Pulmonary artery endothelial cell (primary cell): Measurements from ENCODE around the gene SRGAP1. TPM values are rescaled to one million over a fixed set of nuclear protein-coding genes. Genes with fewer than 3 reads are reported as not detected.

Experiments used
- DNase-seq: peaks from one replicate; pipeline ENCODE4 v3.0.0-alpha.2; 2011; ENCODE audit warnings: low read depth, low spot score
- total RNA-seq: library from RNA; depleted of rRNA; stranded (reverse); fragments of >200 nt; gene quantifications from 2 replicates; pipeline ENCODE4 v1.2.3, GENCODE V29; 2014

Gene SRGAP1
- 1.8 and 2.2 TPM in 2 replicates for total RNA-seq

DNA sequence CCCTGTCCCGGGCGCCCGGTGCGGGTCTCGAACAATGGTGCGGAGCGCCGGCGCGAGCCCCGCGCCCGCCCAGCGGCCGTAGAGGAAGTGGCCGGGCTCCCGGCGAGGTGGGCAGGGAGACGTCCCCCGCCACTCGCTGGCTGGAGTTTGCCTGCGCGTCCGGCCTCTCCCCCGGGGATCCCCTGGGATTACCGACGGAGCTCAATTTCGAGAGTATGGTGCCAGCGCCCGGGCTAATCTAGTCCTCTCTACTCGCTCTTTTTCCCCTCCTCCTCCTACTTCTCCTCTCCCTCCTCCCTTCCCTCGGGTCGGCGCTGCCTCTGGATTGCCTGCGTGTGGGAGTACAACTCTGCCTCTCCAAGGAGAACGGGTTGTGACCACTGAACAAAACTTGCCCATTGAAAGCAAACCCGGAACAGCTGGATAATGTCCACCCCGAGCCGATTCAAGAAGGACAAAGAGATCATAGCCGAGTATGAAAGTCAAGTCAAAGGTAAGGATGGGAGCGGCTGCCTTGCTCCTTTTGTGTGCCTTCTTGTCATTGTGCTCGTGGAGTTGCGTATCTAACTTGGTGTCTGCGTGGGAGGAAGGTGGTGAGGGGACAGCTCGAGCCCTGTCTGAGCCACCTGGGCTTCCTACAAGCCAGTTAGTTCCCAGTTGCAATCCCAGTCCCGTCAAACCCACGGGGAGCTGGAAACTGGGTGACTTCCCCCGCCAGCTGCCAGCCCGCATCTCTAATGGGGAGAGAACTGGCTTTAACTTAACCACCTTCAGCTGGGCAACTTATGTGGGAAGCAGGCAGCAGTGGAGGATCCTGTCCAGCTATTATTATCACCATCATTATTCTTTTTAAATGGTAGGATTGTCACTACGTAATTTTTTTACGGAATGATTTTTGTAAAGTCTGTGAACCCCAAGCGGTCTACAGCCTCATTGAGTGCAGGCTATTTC, at the start of gene SRGAP1:
TSS of gene SRGAP1 (plus strand) at position 310 of the 951 bp plus-strand sequence. CDS start at position 427, 117 bp downstream.
- DNase-seq = peak; percentile 32

DNA sequence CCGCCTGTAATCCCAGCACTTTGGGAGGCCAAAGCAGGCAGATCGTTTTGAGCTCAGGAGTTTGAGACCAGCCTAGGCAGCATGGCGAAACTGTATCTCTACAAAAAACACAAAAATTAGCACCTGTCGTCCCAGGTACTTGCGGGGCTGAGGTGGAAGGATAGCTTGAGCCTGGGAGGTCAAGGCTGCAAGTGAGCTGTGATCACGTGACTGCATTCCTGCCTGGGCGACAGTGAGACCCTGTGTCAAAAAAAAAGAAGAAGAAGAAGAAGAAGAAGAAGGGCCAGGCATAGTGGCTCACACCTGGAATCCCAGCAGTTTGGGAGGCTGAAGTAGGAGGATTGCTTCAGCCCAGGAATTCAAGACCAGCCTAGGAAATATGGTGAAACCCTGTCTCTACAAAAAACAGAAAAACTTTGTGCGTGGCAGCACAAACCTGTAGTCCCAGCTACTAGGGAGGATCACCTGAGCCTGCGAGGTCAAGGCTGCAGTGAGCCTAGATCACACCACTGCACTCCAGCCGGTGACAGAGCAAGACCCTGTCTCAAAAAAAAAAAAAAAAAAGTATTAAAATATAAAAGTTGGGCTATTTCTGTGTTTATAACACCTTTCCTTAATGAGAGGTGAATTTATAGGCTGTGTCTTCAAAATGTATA, 49.3 kb upstream of the SRGAP1 start:
- no peak for DNase-seq

DNA sequence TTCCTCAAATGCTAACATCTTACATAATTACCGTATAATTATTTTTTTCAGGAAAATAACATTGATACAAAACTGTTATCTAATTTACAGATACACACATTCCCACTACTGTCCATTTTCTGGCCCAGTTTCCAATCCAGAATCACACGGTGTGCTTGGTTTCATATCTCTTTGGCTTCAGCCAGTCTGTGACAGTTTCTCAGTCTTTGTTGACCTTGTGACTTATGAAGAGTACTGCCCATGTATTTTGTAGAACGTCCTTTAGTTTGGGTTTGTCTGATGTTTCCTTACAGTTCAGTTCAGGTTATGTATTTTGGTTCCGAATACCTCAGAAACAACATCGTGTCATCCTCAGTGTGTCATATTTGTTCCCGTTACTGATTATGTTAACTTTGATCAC, 48.6 kb upstream of the SRGAP1 start:
- DNase-seq = no peak

DNA sequence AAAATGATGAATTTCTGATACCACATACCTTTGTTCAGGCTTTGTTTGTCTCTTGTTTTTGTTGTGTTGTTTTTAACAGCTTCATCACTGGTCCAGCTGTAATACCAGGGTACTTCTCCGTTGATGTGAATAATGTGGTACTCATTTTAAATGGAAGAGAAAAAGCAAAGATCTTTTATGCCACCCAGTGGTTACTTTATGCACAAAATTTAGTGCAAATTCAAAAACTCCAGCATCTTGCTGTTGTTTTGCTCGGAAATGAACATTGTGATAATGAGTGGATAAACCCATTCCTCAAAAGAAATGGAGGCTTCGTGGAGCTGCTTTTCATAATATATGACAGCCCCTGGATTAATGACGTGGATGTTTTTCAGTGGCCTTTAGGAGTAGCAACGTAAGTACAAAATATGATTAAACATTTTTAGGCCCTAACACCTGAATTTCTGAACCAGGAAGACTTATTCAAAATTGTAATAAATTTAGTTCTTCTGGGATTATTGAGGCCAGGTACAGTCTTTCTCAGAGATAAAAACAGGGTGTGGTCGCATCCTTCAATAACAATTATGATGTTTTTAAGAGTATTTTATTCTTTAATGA, 42.4 kb upstream of the SRGAP1 start:
- DNase-seq = no peak

DNA sequence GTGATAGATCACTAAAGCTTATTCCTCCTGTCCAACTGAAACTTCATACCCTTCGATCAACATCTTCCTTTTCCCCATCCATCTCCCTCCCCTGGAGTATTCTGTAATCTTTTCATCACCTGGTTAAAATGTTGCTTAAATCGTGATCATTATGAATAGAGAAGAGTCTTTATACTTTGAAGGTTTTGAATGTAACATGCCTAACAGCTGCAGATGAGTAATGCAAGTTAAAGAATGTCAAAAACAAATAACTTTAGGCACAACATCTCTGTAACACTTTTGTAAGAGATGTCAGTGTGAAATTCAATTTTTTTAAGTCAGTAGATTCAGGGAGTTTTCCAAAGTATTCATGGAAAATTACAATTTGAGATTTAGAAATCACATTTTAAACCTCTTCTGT, 39.8 kb upstream of the SRGAP1 start:
- DNase-seq = no peak

DNA sequence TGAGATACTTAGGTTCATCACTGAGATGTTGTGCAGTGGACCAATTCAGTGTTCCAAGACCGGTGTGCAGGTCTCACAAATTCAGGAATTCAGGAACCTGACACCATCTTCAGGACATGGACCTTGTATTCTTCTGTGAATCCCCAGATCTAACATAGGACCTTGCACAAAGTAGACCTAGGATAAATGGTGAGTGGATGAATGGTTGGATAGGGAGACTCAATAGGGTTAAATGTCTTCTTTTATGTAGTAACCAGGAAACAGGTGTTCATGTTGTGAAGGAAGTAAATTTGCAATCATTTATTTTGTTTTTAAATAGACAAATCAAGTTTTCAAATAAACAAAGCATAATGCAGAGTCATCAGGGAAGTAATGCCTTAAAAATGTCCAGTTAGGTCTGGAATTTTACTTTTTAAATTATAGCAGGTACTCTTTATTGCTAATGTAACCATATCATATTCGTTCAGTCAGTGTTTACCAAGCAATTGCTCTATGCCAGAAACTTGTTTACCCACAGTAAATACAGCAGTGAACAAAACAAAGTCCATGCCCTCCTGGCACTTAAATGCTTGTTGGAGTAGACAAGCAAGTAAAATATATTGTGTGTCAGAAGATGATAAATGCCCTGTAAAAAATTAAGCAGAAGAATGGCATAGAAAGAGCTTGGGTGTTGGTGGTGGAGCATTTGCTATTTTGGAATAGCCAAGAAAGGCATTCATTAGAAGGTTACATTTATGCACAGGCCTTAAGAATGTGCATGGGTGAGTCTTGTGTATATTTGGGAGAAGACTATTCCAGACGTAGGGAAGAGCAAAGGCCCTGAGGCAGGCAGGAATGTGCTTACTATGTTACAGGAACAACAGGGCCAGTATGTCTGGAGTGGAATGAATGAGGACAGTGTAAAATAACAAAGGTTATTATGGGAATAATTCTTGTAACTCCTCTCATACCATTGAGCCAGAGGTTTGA, 38.5 kb upstream of the SRGAP1 start:
- no peak for DNase-seq

DNA sequence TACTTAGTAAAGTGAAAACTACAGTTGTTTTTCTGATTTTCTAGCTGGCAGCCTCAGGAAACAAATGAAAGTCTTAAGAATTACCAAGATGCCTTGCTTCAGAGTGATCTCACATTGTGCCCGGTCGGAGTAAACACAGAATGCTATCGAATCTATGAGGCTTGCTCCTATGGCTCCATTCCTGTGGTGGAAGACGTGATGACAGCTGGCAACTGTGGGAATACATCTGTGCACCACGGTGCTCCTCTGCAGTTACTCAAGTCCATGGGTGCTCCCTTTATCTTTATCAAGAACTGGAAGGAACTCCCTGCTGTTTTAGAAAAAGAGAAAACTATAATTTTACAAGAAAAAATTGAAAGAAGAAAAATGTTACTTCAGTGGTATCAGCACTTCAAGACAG, 35.9 kb upstream of the SRGAP1 start:
- DNase-seq = no peak

DNA sequence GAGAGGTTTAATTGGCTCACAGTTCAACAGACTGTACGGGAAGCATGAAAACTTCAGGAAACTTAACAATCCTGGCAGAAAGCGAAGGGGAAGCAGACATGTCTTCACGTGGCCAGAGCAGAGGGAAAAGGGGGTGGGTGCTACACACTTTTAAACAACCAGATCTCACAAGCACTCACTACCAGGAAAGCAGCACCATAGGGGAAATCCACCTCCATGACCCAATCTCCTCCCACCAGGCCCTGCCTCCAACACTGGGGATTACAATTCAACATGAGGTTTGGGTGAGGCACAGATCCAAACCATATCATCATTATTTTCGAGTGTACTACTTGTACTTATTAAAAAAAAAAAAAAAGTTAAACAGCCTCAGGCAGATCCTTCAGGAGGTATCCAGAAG, 34.9 kb upstream of the SRGAP1 start:
- DNase-seq = no peak

DNA sequence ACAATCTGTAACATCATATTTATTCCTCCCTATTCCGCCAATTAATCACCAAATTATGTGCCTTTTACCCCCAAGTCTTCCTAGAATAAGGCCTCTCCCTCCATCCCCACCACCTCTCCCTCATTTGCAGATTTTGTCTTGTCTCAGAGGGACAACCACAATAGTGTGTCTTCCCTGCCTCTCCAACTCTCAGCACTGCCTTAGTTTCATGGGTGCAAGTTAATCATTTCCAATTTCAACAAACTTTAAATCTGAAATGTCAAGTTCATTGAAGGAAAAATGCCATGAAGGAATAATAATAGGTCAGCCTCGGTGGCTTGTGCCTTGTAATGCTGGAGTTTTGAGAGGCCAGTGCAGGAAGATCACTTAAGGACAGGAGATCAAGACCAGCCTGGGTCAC, 33.2 kb upstream of the SRGAP1 start:
- no peak for DNase-seq

DNA sequence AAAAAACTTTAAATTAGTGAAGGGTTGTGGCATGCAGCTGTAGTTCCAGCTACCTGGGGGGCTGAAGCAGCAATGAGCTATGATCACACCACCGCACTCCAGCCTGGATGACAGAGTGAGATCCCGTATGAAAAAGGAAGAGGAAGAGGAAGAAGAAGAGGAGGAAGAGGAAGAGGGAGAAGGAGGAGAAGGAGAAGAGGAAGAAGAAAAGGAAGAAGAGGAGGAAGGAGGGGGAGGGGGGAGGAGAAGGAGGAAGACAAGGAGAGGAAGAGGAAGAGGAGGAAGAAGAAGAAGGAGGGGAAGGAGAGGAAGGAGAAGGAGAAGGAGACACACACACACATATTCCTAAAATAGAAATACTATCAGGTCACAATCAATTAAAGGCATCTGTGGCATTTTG, 32.7 kb upstream of the SRGAP1 start:
- no peak for DNase-seq

DNA sequence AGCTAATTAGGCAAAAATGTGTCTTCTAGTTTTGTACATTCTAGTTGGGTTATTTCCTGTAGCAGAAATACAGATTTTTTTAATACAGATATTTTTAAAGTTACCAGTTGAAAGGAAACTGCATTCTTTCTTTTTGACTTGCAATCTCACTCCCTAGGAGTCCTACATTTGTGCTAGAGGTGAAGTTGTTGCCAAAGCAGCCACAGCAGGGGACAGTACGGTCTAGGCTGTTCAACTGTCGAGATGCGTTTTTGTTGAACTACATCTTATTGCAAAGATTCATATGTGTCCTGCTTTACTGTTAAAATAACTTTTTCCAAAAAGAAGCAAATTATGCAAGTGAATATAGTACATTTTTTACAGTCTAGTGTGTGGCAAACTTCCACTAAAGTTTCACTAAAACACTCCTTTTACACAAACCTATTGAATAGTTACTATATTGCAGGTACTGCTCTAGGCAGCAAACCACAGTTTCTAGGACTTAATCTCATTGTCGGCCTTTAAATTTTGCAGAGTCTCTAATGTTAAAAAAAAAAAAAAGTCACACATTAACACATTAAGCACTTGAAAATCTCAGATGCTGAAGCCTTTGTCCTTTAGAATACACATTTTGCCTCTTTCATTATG, 30.2 kb upstream of the SRGAP1 start:
- DNase-seq = no peak

DNA sequence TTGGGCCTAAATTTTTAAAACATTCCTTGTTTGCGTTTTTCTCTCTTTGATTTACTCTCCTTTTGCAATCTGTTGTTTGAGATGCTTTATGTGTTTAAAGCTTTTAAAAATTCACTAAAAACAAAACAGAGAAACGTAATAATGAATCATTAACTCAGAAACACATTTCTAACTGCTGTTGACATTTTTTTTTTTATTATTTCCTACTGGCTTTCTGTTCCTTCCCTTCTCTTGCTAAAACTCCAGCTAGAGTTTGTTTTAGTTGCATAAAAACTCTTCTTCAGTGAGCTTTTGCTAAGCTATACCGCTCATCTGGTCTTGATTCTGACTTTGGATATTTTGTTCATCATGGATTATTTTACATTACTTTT, 29.0 kb upstream of the SRGAP1 start:
- DNase-seq = no peak

DNA sequence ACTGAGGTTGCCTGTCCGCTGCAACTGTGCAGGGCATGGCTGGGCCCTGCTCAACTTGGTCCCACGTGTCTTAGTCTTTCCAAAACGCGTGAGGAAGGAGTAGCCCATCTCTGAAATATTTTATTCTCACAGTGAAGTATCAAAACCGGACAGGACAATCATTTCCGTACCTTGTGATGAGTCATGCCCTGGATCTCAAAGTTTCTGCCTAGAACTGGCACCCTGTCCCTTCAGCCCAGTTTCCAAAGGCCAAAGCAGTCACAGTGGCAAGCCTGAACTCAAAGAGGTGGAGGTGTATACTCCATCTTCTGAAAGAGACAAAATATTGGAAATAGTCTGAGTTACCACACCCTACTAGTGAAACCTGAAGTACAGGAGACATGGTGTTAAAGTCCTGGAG, 28.5 kb upstream of the SRGAP1 start:
- no peak for DNase-seq

DNA sequence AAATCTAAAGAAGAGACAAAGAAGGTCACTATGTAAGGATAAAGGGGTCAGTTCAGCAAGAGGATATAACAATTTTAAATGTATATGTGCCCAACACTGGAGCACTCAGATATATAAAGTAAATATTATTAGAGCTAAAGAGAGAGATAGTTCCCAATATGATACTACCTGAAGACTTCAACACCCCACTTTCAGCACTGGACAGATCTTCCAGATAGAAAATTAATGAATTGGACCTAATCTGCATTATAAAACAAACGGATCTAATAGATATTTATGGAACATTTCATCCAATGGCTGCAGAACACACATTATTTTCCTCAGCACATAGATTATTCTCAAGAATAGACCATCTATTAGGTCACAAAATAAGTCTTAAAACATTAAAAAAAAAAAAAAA, 24.1 kb upstream of the SRGAP1 start:
- no peak for DNase-seq

DNA sequence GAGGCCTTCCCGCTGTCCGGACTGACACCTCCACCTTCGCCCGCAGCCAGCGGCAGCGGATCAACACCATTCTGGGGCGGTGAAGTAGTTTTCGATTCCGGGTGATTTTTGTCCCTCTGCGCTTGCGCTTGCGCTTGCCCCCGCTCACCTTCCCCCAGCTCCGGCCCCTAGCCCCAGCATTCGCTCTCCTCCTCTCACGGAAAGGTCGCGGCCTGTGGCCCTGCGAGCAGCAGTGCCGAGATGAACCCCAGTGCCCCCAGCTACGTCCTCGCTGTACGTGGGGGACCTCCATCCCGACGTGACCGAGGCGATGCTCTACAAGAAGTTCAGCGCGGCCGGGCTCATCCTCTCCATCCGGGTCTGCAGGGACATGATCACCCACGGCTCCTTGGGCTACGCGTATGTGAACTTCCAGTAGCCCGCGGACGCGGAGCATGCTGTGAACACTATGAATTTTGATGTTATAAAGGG, 22.7 kb upstream of the SRGAP1 start:
- DNase-seq = no peak

DNA sequence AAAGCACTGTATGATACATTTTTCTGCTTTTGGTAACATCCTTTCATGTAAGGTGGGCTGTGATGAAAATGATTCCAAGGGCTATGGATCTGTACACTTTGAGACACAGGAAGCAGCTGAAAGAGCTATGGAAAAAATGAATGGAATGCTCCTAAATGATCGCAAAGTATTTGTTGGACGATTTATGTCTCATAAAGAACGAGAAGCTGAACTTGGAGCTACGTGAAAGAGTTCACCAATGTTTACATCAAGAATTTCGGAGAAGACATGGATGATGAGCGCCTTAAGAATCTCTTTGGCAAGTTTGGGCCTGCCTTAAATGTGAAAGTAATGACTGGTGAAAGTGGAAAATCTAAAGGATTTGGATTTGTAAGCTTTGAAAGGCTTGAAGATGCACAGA, 22.1 kb upstream of the SRGAP1 start:
- no peak for DNase-seq

DNA sequence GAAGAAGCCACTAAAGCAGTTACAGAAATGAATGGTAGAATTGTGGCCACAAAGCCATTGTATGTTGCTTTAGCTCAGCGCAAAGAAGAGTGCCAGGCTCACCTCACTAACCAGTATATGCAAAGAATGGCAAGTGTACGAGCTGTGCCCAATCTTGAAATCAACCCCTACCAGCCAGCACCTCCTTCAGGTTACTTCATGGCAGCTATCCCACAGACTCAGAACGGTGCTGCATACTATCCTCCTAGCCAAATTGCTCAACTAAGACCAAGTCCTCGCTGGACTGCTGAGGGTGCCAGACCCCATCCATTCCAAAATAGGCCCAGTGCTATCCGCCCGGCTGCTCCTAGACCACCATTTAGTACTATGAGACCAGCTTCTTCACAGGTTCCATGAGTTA, 21.5 kb upstream of the SRGAP1 start:
- no peak for DNase-seq

DNA sequence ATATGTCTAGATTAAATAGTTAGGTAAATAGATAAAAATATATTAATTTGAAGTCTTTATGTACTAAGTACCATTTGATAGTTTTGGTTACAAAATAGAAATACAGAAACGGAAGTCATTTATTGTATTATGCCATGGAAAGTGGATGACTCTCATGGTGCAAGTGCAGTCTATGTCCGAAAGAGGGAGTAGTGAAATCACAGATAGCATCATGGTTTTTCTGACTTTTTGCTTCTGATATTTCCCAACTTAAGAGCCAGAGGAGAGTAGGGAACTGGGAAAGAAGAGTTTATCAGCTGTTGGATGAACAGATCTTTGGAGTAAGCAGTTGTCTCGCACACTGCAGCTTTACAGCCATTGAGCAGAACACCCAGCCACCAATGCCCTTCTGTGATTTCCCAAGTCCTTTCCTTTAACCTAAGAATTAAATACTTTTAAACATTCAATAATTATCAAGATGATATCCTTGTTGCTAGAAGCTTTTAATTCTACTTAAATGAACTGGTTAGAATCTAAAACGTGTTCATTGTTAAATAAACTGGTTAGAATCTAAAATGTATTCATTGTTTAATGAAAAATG, 18.4 kb upstream of the SRGAP1 start:
- DNase-seq = no peak

DNA sequence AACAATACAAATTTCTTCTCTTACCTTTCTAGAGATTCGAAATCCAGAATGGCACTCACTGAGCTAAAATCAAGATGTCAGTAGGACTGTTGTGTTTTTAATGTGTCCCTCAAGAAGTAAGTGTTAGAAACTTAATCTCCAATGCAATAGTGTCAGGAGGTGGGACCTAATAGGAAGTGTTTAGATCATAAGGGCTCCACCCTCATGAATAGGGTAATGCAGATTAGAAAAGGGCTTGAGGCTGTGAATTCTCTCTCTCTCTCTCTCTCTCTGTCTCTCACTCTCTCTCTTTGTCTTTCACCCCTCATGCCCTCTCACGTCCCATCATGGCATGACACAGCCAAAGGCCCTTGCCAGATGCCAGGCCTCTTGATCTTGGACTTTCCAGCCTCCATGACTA, 15.6 kb upstream of the SRGAP1 start:
- no peak for DNase-seq

DNA sequence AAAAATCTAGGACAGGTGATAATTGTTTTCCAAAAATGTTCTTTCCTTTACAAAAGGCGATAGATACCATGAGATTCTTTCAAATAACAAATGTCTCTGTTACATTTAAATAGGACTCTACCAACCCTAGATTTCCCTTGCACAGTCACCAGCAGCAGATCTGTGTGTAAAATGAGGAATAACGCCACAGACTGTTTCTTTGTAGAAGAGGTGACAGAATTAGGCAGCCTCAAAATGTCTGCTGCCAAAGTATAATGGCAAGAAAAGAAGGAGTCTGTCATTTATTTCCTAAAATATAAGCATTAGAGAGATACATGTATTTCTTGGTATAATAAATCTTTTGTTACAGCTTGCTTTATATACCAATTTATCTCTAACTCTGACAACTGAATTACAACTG, 8.5 kb upstream of the SRGAP1 start:
- DNase-seq = no peak
